ENCODE data around the gene WSB1.
"Not testable (repeated sequence)": the region's sequence is repeated elsewhere in the genome, so short reads cannot be mapped to it uniquely, and the experiment has no call there.

Gene WSB1

GRCh38 chr17:27310565-27311110 lies 16.7 kb downstream of the WSB1 start:
- in situ Hi-C loops (cut with HindIII; ENCODE audit: low sequenced_read_pairs) = loop anchor here (25.0 kb wide), 1 partner anchor 227 kb away; no protein-coding TSS in a partner anchor

DNA sequence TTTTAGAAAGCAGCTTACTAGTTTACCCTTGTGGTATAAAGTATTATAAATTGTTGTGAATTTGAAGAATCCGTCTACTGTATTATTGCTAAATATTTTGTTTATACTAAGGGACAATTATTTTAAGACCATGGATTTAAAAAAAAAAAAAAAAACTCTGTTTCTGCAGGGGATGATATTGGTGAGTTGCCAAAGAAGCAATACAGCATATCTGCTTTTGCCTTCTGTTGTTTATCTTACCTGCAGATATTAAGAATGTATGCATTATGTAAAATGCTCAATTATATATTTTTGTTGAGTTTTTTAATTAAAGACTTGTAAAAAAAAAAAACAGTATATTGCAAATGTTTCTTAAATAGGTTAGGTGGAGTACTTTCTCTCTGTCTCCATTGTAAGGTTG lies 19.4 kb downstream of the WSB1 start:
- in situ Hi-C loops (cut with HindIII; ENCODE audit: low sequenced_read_pairs) = loop anchor here (25.0 kb wide), 1 partner anchor 224 kb away; no protein-coding TSS in a partner anchor

GRCh38 chr17:27315322-27315721 lies 21.4 kb downstream of the WSB1 start:
- in situ Hi-C loops (cut with HindIII; ENCODE audit: low sequenced_read_pairs) = loop anchor here (25.0 kb wide), 1 partner anchor 222 kb away; no protein-coding TSS in a partner anchor

DNA sequence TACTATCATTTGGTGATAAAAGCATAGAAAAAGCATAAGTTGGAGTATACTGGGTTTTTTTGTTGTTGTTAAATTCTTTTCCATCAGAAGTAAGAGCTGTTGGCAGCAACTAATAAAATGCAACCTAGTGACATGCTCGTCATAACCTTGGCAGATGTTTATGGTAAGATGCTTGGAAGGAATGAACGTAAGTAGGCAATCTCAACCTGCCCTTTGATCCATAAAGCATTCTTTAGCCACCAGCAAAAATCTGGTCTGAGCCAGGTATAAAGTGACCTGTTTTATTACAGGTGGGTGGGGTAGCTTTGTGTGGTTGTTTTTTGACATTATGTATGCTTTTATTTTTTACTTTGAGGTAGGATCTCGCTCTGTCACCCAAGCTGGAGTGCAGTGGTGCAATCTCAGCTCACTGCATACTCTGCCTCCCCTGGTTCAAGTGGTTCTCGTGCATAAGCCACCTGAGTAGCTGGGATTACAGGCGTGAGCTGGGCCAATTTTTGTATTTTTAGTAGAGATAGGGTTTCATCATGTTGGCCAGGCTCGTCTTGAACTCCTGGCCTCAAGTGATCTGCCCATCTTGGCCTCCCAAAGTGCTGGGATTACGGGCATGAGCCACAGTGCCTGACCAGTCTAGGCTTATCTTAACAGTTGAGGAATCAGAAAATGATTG lies 22.0 kb downstream of the WSB1 start:
- in situ Hi-C loops (cut with HindIII; ENCODE audit: low sequenced_read_pairs) = loop anchor here (25.0 kb wide), 1 partner anchor 221 kb away; no protein-coding TSS in a partner anchor

GRCh38 chr17:27318228-27318627 lies 24.3 kb downstream of the WSB1 start:
- in situ Hi-C loops (cut with HindIII; ENCODE audit: low sequenced_read_pairs) = loop anchor here (25.0 kb wide), 1 partner anchor 219 kb away; no protein-coding TSS in a partner anchor

GRCh38 chr17:27318633-27319032 lies 24.7 kb downstream of the WSB1 start:
- in situ Hi-C loops (cut with HindIII; ENCODE audit: low sequenced_read_pairs) = loop anchor here (25.0 kb wide), 1 partner anchor 219 kb away; no protein-coding TSS in a partner anchor

- in situ Hi-C loops (cut with HindIII; ENCODE audit: low sequenced_read_pairs) = loop anchor here (25.0 kb wide), 1 partner anchor 218 kb away; no protein-coding TSS in a partner anchor
These were observed 25.8 kb downstream of the WSB1 start for GRCh38 chr17:27319541-27320221.

DNA sequence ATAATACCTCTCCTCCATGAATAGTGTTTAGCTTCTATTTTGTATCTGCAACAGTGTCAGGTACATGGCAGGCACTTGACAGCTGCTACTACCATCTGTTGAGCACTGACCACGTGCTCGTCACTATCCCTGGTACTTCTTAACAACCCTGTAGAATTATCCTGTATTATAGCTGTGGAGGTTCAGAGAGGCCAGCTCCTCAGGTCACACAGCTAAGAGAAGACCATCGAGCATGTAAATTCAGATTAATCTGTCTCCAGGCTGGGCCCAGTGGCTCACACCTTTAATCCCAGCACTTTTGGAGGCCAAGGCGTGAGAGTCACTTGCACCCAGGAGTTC lies 26.3 kb downstream of the WSB1 start:
- in situ Hi-C loops (cut with HindIII; ENCODE audit: low sequenced_read_pairs) = loop anchor here (25.0 kb wide), 1 partner anchor 217 kb away; no protein-coding TSS in a partner anchor

DNA sequence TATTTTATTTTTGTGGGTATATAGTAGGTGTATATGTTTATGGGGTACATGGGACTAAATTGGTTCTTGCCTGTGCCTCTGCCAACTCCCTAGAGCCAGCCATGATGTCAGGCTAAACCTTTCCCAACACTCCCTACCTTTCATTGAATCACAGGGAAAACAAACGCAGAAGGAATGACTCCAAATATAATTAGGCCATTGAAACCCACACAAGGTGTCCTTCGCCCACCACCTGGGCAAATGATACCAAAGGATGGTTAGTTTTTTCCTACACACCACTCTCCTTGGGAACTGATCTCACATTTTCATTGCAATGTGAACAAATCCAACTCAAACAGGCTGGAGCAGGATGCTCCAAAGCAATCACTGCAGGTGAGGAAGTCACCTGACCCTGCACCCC lies 27.5 kb downstream of the WSB1 start:
- in situ Hi-C loops (cut with HindIII; ENCODE audit: low sequenced_read_pairs) = loop anchor here (25.0 kb wide), 1 partner anchor 216 kb away; no protein-coding TSS in a partner anchor

- in situ Hi-C loops (cut with HindIII; ENCODE audit: low sequenced_read_pairs) = loop anchor here (25.0 kb wide), 1 partner anchor 215 kb away; no protein-coding TSS in a partner anchor
These were observed 28.1 kb downstream of the WSB1 start for GRCh38 chr17:27322026-27322425.

GRCh38 chr17:27322690-27323508 lies 29.0 kb downstream of the WSB1 start:
- in situ Hi-C loops (cut with HindIII; ENCODE audit: low sequenced_read_pairs) = loop anchor here (25.0 kb wide), 1 partner anchor 214 kb away; no protein-coding TSS in a partner anchor

DNA sequence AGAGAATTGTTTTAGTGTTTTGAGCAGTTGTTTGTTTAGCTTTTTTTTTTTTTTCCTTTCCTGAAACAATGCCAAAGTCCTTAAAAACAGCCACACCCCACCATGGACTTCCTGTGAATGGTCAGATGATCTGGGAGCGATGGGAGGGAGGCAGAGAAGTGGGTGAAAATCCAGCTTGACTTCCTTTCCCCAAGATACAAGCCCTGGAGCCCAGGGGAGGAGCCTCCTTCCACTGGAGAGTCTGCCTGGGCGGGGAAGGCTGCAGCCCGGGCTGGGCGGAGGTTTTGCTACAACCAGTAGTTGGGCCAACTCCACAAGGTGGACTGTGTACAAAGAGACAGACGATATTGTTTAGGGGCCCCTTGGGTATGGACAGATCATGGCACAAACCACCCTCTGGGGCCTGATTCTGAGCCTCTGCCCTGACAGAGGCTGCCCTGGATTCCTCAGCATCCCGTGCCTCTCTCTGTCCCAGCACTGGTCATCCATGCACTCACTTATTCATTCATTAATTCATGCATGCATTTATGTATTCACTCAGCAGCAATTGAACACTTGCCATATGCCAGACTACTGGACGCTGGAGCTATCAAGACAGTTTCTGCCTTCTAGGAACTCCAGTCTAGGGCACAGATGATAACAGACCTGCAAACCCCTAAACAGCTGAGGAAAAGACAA lies 29.8 kb downstream of the WSB1 start:
- in situ Hi-C loops (cut with HindIII; ENCODE audit: low sequenced_read_pairs) = loop anchor here (25.0 kb wide), 1 partner anchor 214 kb away; no protein-coding TSS in a partner anchor

GRCh38 chr17:27324771-27325339 lies 30.9 kb downstream of the WSB1 start:
- in situ Hi-C loops (cut with HindIII; ENCODE audit: low sequenced_read_pairs) = loop anchor here (25.0 kb wide), 1 partner anchor 212 kb away; no protein-coding TSS in a partner anchor

DNA sequence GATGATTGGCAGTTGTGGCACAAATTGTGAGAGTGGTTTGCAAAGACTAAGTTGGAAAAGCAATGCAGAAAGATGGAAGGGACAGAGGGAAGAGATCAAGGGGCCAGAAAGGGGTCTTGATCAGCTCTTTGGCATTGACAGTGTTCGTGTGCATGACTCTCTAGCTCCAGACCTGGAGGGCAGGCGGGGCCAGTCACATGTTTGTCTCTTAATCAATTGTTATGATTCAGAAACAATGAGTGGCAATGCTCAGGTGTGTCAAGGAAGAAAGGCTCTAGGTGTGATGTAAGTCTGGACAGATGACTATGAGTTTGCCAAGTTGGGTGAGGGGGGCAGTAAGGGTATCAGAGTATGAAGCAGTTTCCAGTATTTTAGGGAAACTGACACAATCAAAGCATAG lies 32.1 kb downstream of the WSB1 start:
- in situ Hi-C loops (cut with HindIII; ENCODE audit: low sequenced_read_pairs) = no loop called here

DNA sequence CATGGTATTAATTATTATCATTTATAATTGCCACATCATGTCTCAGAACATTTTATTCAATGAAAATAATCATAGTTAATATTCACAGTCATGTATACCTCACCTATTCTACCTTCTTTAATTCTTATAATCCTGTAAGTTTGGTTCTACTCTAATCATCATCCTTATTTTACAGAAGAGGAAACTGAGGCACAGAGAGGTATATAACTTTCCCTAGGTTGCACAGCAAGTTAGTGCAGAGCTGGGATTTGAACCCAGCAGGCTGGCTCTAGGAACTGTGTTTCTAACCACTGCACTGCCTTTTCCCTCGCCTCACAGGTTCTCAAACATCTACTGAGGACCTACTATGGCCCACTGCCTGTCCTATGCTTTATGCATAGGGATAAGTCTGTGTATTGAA lies 32.7 kb downstream of the WSB1 start:
- in situ Hi-C loops (cut with HindIII; ENCODE audit: low sequenced_read_pairs) = no loop called here

DNA sequence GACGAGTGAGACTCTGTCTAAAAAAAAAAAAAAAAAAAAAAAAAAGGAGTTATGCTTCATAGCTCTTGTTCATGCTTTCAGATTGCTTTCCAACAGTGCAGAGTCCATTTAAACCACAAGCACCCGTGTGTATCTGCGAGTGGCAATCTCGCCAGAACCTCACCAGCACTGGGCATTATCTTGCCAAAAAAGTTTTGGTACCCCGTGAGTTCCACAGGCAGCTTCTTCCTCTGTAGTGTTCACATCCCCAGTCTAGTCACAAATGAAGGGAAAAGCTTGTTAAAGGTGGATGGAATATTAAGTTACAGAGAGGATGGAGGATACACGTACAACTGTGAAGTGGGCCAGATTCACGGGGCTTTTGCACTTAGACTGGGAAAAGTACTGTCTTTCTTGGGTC lies 33.5 kb downstream of the WSB1 start:
- in situ Hi-C loops (cut with HindIII; ENCODE audit: low sequenced_read_pairs) = no loop called here

- in situ Hi-C loops (cut with HindIII; ENCODE audit: low sequenced_read_pairs) = no loop called here
These were observed 34.0 kb downstream of the WSB1 start for GRCh38 chr17:27327871-27328270.

DNA sequence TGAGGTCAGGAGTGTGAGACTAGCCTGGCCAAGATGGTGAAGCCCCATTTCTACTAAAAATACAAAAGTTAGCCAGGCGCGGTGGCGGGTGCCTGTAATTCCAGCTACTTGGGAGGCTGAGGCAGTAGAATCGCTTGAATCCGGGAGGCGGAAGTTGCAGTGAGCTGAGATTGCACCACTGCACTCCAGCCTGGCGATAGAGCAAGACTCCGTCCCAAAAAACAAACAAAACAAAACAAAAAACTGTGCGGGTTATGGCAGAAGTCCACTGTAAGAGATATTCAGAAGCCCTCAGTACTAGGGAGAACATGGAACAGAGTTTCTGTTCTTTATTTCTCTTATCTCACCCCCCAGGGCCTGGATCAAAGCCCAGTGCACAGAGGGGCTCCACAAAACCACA lies 34.8 kb downstream of the WSB1 start:
- in situ Hi-C loops (cut with HindIII; ENCODE audit: low sequenced_read_pairs) = not testable (repeated sequence)

DNA sequence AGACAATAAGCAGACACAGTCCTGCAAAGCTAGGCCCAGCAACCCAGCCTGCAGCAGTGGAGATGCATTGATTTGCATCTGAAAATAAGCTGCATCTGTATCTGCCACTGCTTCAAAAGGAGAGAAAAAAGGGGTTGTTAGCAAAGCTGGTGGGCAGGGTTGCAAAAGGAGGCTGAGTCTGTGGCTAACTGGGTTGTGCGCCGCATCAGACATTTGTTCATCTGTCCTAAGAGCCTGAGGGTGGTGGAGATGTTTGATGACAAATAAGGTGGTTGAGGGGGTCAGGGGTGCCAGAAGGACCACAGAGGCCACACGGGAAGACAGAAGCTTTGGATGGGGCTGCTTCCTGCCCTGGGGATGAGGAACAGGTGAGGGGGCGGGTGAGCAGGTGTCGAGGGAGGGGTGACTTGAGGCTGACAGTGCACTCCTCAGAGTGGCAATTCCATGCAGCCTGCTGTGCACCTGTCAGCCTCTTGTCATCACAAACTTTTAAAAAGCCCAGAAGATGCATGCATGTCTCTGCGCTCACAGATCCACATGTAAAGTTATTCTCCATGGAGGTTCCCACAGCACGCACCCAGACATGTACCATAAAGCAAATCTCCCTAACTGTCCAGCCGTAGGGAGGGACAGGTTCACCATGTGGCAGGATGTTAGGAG lies 35.4 kb downstream of the WSB1 start:
- in situ Hi-C loops (cut with HindIII; ENCODE audit: low sequenced_read_pairs) = no loop called here

Measured in DLD1 (cell line).